HepG2 (cell line): ENCODE results near the gene CCNT2. TPM values are rescaled to one million over a fixed set of nuclear protein-coding genes. Genes with fewer than 3 reads are reported as not detected.

Experiments
- FOXK2 ChIP-seq: fragments of 450-650 bp; IDR thresholded peaks from 2 replicates; pipeline ENCODE4 v1.6.1; 2016
- HINFP ChIP-seq: sonication (generic); formaldehyde crosslinking; IDR thresholded peaks from 2 replicates; pipeline ENCODE4 v1.4.0; 2020; ENCODE audit warnings: low read depth, mild to moderate bottlenecking, missing genetic modification reagents
- KAT2B ChIP-seq: fragments of 150-350 bp; IDR thresholded peaks from 2 replicates; pipeline ENCODE4 v1.6.1; 2014; ENCODE audit warnings: low read depth, low read length, borderline replicate concordance
- SETDB1 ChIP-seq: sonication (generic); formaldehyde crosslinking; IDR thresholded peaks from 2 replicates; pipeline ENCODE4 v1.5.1; 2020; ENCODE audit warnings: missing genetic modification reagents, mild to moderate bottlenecking, borderline replicate concordance
- SIX4 ChIP-seq: sonication (generic); formaldehyde crosslinking; IDR thresholded peaks from 2 replicates; pipeline ENCODE4 v1.4.0; 2020; ENCODE audit warnings: missing genetic modification reagents
- SNAPC2 ChIP-seq: sonication (generic); formaldehyde crosslinking; IDR thresholded peaks from 2 replicates; pipeline ENCODE4 v1.8.1; 2022; ENCODE audit warnings: mild to moderate bottlenecking, missing genetic modification reagents
- TRIM24 ChIP-seq: sonication (generic); formaldehyde crosslinking; IDR thresholded peaks from 2 replicates; pipeline ENCODE4 v1.8.0; 2022; ENCODE audit warnings: mild to moderate bottlenecking, missing genetic modification reagents
- ZHX2 ChIP-seq, 2 experiments: sonication (generic) in 1 of 2; formaldehyde crosslinking in 1 of 2; IDR thresholded peaks; 2 replicates each; pipeline versions ENCODE4 v1.6.1 to v1.9.0; 2014 to 2022; ENCODE audit warnings: antibody characterized with exemption in 1 of 2, borderline replicate concordance in 1 of 2, inconsistent platforms in 1 of 2, low read depth in 1 of 2, missing genetic modification reagents in 1 of 2
- ZSCAN21 ChIP-seq: sonication (generic); formaldehyde crosslinking; IDR thresholded peaks from 2 replicates; pipeline ENCODE4 v1.8.0; 2022; ENCODE audit warnings: mild to moderate bottlenecking, missing genetic modification reagents, moderate library complexity, borderline replicate concordance
- polyA plus RNA-seq, 8 experiments: library from polyadenylated mRNA; depleted of rRNA in 3 of 8; stranded (reverse) in 7 of 8; unstranded in 1 of 8; fragments of >200 nt; fragmentation: Illumina TruSeq in 4 of 8; extraction: Trizol in 4 of 8; gene quantifications; 2 replicates each; pipeline versions ENCODE4 v1.2.1 to v1.2.3, GENCODE V29; 2011 to 2016; ENCODE audit warnings: low read depth in 4 of 8, missing spikeins in 1 of 8, mixed read lengths in 1 of 8; ENCODE audit not compliant: insufficient read depth in 1 of 8
- total RNA-seq, 5 experiments: library from RNA; depleted of rRNA; stranded (reverse); fragments of >200 nt; fragmentation: Illumina TruSeq; extraction: Trizol; gene quantifications; 2 replicates each; pipeline ENCODE4 v1.2.3, GENCODE V29; 2016; ENCODE audit warnings: low read depth in 1 of 5

CCNT2 gene
- total and polyA plus RNA-seq, 2 of the 13 experiments (the other 11 are each of a cell fraction or from before 2014, with no cell fraction given) = 22.1 to 34.4 TPM

DNA sequence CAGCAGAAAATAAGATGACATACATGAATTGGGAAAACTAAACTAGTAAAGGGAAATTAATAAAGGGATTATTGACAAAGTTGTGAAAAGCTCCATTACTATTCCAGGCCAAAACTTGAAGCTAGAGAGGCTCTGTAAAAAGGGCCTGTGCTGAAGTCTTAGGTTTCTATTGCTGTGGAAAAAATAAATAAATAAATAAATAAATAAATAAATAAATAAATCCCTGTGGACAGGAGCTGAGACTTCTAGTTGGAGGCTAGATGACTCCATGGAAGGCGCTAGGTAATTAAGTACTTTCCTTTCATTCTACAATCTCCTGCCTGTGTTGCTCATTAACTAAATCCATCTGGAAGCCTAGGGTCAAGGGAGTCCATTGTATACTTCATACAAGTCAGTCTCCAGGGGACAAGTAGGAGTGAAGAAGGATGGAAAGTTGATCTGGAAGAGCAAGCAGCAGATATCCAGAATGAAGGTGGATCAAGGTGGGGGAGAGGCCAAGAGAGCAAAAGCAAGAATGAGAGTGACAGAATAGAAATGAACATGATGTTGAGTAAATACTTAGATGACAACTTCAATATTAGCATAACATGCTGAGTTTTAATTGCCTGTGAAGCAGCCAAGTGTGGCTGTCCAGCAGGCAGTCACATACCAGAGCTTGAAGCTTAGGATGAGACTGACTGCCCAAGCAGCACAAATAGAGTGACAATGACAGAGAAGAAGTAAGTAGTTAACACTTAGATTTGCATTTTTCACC lies 26.2 kb upstream of the CCNT2 start (continued):
- TF ChIP-seq SIX4 (no peak), ZHX2 (IDR thresholded peaks at IDR 0.05; ENCODE audit: low read depth) (no peak), ZHX2 (CRISPR knock-in tag; IDR thresholded peaks at IDR 0.05; ENCODE audit: borderline replicate concordance) (no peak), ZSCAN21 (CRISPR knock-in tag) (no peak), KAT2B (no peak), TRIM24 (CRISPR knock-in tag) (no peak), SNAPC2 (CRISPR knock-in tag) (no peak), SETDB1 (CRISPR knock-in tag) (no peak), FOXK2 (no peak), HINFP (CRISPR knock-in tag) (no peak)
